OCI-LY7 (cell line): ENCODE results near the gene STAT6. TPM values are rescaled to one million over a fixed set of nuclear protein-coding genes. Genes with fewer than 3 reads are reported as not detected.

Experiments used
- BruUV-seq: library from RNA; stranded (reverse); fragments of 400-500 nt; replicated peaks from 2 replicates; lab custom pipeline; 2021; lab: Mats Ljungman, UMichigan
- CTCF ChIA-PET: fragments of 300-600 bp; sonication (Branson Sonifier 250); formaldehyde crosslinking; loops from one replicate; lab custom pipeline; 2022; ENCODE audit warnings: antibody characterized with exemption; ENCODE audit not compliant: unreplicated experiment; lab: Charles Lee
- POLR2A ChIA-PET: fragments of 300-600 bp; sonication (Branson Sonifier 250); formaldehyde crosslinking; loops from one replicate; lab custom pipeline; 2022; ENCODE audit warnings: antibody characterized with exemption; lab: Charles Lee
- DNase-seq: peaks from one replicate; pipeline ENCODE4 v3.0.0-alpha.2; 2015; ENCODE audit warnings: low spot score
- H2AFZ ChIP-seq: fragments of 200-600 bp; sonication (generic), shearing (Covaris generic); 2 replicates; pipeline ENCODE4 v1.6.1; 2014; ENCODE audit warnings: mild to moderate bottlenecking, antibody characterized with exemption, low read length, moderate library complexity
- H3K27ac ChIP-seq: fragments of 200-600 bp; sonication (generic); 2 replicates; pipeline ENCODE4 v1.5.1; 2014; ENCODE audit warnings: mixed run types, low read depth, mild to moderate bottlenecking, moderate library complexity, low read length, inconsistent platforms; ENCODE audit not compliant: poor library complexity, severe bottlenecking
- H3K36me3 ChIP-seq: fragments of 200-600 bp; sonication (generic); 2 replicates; pipeline ENCODE4 v1.6.1; 2014; ENCODE audit warnings: mild to moderate bottlenecking, antibody characterized with exemption, low read length, moderate library complexity, mixed read lengths; ENCODE audit not compliant: insufficient read depth
- H3K4me1 ChIP-seq: fragments of 200-600 bp; sonication (generic); 2 replicates; pipeline ENCODE4 v1.5.1; 2014; ENCODE audit warnings: mild to moderate bottlenecking, low read length; ENCODE audit not compliant: insufficient read depth, poor library complexity, severe bottlenecking
- H3K4me2 ChIP-seq: fragments of 200-600 bp; sonication (generic); 2 replicates; pipeline ENCODE4 v1.6.1; 2014; ENCODE audit warnings: mild to moderate bottlenecking, low read length
- H3K4me3 ChIP-seq: fragments of 200-600 bp; sonication (generic); 2 replicates; pipeline ENCODE4 v1.5.1; 2014; ENCODE audit warnings: mild to moderate bottlenecking, low read depth, low read length; ENCODE audit not compliant: poor library complexity, severe bottlenecking
- H3K79me2 ChIP-seq: fragments of 200-600 bp; sonication (generic); 2 replicates; pipeline ENCODE4 v1.6.1; 2016; ENCODE audit warnings: low read depth, mild to moderate bottlenecking, low read length, moderate library complexity, mixed read lengths; ENCODE audit not compliant: insufficient read depth
- H3K9me2 ChIP-seq: fragments of 200-600 bp; sonication (generic); 2 replicates; pipeline ENCODE4 v1.6.1; 2016; ENCODE audit warnings: mild to moderate bottlenecking, low read length, mixed read lengths; ENCODE audit not compliant: insufficient read depth
- H3K9me3 ChIP-seq: fragments of 200-600 bp; sonication (generic); 2 replicates; pipeline ENCODE4 v1.6.1; 2014; ENCODE audit warnings: mild to moderate bottlenecking, mixed run types, low read length, mixed read lengths
- H4K20me1 ChIP-seq: fragments of 200-600 bp; sonication (generic); 2 replicates; pipeline ENCODE4 v1.6.1; 2014; ENCODE audit warnings: mild to moderate bottlenecking, antibody characterized with exemption, low read length, moderate library complexity, mixed read lengths; ENCODE audit not compliant: insufficient read depth
- CTCF ChIP-seq: fragments of 200-600 bp; sonication (generic); conservative IDR thresholded peaks from 2 replicates; pipeline ENCODE4 v1.5.1; 2014; ENCODE audit warnings: mild to moderate bottlenecking, antibody characterized with exemption, low read length, moderate library complexity, mixed read lengths
- EZH2phosphoT487 ChIP-seq: fragments of 200-600 bp; sonication (generic); IDR thresholded peaks from 2 replicates; pipeline ENCODE4 v1.6.1; 2018; ENCODE audit warnings: low read depth, borderline replicate concordance, mild to moderate bottlenecking, mixed run types, antibody characterized with exemption, low read length, moderate library complexity, mixed read lengths
- intact Hi-C: fragments of 100-400 bp; cut with micrococcal nuclease; formaldehyde crosslinking; loops from one replicate; pipeline ENCODE4 v1.10.0; 2022; ENCODE audit not compliant: unreplicated experiment
- total RNA-seq, 2 experiments: library from RNA; depleted of rRNA in 1 of 2; stranded (reverse); fragments of >200 nt in 1 of 2; shearing (Covaris generic) in 1 of 2; gene quantifications; 2 replicates each; pipeline ENCODE4 v1.2.3, GENCODE V29; 2014 to 2022

Gene STAT6
- total RNA-seq, 2 experiments from 2014 or later = 73.6 to 128 TPM

- CTCF ChIA-PET = interaction anchor here (1.0 to 2.5 kb wide), 3 partner anchors 24 to 42 kb away, joined by 3 to 26 read pairs (median 10); partner anchors contain the start of gene STAT6
- H3K27ac ChIP-seq = peak overlapping the region; percentile 30
- TF ChIP-seq EZH2phosphoT487 (no peak), CTCF (peak; percentile 94)
- H3K36me3 ChIP-seq = peaks cover 88% of the 10 kb centered on the region
- H3K4me3 ChIP-seq = no peak overlapping the region
- POLR2A ChIA-PET = interaction anchor here (0.9 to 6.1 kb wide), 4 partner anchors 8 to 41 kb away, joined by 3 to 45 read pairs (median 4); partner anchors contain the start of gene STAT6
- no peak overlapping the region for H2AFZ ChIP-seq
- no peaks in the 10 kb centered on the region for H4K20me1 ChIP-seq
- no peak overlapping the region; the same call in 1 of the 2 replicates for H3K4me2 ChIP-seq
- peaks cover 4% of the 10 kb centered on the region; the same call in 1 of the 2 replicates for H3K9me3 ChIP-seq
- peak; percentile 82 for DNase-seq
- intact Hi-C loops = loop anchor here (1.0 to 5.0 kb wide), 4 partner anchors 24 to 113 kb away; no protein-coding TSS in a partner anchor
- BruUV-seq = no TSS peak
- peaks cover 27% of the 10 kb centered on the region for H3K4me1 ChIP-seq
- no peaks in the 10 kb centered on the region for H3K9me2 ChIP-seq
- H3K79me2 ChIP-seq = peaks cover 25% of the 10 kb centered on the region
Measured at GRCh38 chr12:57069523-57069922, 41.6 kb downstream of the STAT6 start.

GRCh38 chr12:57066245-57066644, 44.9 kb downstream of the STAT6 start:
- TF ChIP-seq EZH2phosphoT487 = no peak
- no peak for TF ChIP-seq CTCF

More at GRCh38 chr12:57066245-57066644, 44.9 kb downstream of the STAT6 start:
- no peaks in the 10 kb centered on the region for H3K9me2 ChIP-seq
- H2AFZ ChIP-seq = no peak overlapping the region
- no TSS peak for BruUV-seq
- H3K27ac ChIP-seq = no peak overlapping the region
- POLR2A ChIA-PET = interaction anchor here (0.6 to 1.8 kb wide), 3 partner anchors 13 to 1362 kb away, joined by 4 to 6 read pairs (median 4); no protein-coding TSS in a partner anchor
- peaks cover 4% of the 10 kb centered on the region; the same call in 1 of the 2 replicates for H3K9me3 ChIP-seq
- intact Hi-C loops = loop anchor here (5.0 kb wide), 1 partner anchor 116 kb away; no protein-coding TSS in a partner anchor
- no peak for DNase-seq
- H3K79me2 ChIP-seq = peaks cover 6% of the 10 kb centered on the region
- H3K4me1 ChIP-seq = peaks cover 23% of the 10 kb centered on the region
- no peaks in the 10 kb centered on the region for H4K20me1 ChIP-seq
- H3K36me3 ChIP-seq = peaks cover 96% of the 10 kb centered on the region
- no peak overlapping the region for H3K4me3 ChIP-seq
- CTCF ChIA-PET = no interaction called here
- H3K4me2 ChIP-seq = no peak overlapping the region
